Sigmoid colon (tissue), 4 donors: ENCODE measurements around the gene TECTB.

Source experiments
- EP300 ChIP-seq, 4 donors: sonication (generic); formaldehyde crosslinking; IDR thresholded peaks; one replicate each; pipeline ENCODE4 v1.6.1; 2017; ENCODE audit warnings: antibody characterized with exemption in 4 of 4
- POLR2A ChIP-seq, 2 donors: fragments of 450-650 bp; IDR thresholded peaks; one replicate each; pipeline ENCODE4 v1.6.1; 2016; ENCODE audit warnings: antibody characterized with exemption in 2 of 2, mild to moderate bottlenecking in 2 of 2, moderate library complexity in 2 of 2
- POLR2AphosphoS5 ChIP-seq, 4 donors: sonication (generic); formaldehyde crosslinking; IDR thresholded peaks; one replicate each; pipeline ENCODE4 v1.6.1; 2017; ENCODE audit warnings: antibody characterized with exemption in 4 of 4
- TF ChIP-seq, protein P1 (sequence below), 4 experiments: fragments of 450-650 bp in 3 of 4; fragments of 200-600 bp in 1 of 4; IDR thresholded peaks; one replicate each; pipeline ENCODE4 v1.5.1; 2016 to 2019; ENCODE audit warnings: antibody characterized with exemption in 4 of 4, mild to moderate bottlenecking in 3 of 4, moderate library complexity in 2 of 4

DNA sequence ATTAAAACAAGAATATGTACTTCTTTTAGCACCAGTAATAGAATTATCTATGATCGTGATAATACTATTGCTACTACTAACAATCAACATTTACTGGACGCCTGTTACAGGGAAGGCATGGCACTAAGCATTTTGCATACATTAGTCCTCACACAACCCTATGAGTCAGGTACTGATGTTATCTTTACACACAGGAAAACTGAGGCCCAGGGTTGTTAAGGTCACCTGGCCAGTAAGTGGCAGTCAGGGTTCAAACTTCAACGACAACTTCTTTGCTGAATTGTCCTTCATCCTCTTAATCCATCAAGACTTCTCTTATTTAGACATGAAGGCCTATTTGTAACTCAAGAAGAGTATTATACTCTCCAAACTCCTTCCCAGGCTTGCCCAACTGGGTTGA, 48.8 kb downstream of the TECTB start:
- TF ChIP-seq, protein P1, sequence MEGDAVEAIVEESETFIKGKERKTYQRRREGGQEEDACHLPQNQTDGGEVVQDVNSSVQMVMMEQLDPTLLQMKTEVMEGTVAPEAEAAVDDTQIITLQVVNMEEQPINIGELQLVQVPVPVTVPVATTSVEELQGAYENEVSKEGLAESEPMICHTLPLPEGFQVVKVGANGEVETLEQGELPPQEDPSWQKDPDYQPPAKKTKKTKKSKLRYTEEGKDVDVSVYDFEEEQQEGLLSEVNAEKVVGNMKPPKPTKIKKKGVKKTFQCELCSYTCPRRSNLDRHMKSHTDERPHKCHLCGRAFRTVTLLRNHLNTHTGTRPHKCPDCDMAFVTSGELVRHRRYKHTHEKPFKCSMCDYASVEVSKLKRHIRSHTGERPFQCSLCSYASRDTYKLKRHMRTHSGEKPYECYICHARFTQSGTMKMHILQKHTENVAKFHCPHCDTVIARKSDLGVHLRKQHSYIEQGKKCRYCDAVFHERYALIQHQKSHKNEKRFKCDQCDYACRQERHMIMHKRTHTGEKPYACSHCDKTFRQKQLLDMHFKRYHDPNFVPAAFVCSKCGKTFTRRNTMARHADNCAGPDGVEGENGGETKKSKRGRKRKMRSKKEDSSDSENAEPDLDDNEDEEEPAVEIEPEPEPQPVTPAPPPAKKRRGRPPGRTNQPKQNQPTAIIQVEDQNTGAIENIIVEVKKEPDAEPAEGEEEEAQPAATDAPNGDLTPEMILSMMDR (IDR thresholded peaks at IDR 0.05), result no peak
- no peak for TF ChIP-seq EP300 (IDR thresholded peaks at IDR 0.05)
- no peak for TF ChIP-seq POLR2A (IDR thresholded peaks at IDR 0.05)
- TF ChIP-seq POLR2AphosphoS5 (IDR thresholded peaks at IDR 0.05), result no peak
